ENCODE data around the gene RTN4RL2.
A peak's percentile ranks its signal among the peaks of the same experiment; 100 is the strongest.

RTN4RL2 gene

DNA sequence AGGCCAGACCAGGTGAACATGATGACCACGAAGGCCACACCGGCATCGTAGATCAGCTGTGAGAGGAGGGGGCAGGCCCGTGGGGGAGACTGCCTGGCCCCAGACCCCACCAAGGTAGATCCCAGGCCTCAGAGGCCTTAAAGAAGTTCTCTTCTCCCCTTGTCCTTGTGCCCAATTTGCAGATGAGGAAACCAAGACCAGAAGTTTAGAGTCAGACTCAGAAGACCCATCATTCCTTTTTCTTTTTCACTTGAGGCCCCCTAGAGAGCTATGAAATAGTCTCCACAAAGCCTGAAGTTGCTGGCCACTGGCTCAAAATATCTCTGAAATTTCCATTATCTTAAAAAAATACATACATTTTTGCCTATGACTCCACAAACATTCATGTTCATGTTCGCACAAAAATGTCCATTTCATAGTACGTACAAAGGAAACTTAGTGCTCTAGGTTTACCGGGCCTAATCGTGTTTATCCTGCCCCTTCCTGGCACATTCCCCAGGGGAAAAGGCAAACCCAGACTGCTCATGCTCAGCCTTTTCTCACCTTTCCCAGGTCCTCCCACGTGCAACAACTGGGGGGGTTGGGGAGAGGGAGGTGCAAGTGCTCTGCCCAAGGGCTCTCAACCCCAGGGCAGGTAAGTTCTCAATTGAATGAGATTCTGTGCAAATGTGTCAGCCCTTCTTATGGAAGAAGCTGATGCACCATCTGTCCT lies 35.9 kb downstream of the RTN4RL2 start:
- Histone ChIP-seq H3K36me3 (ENCODE audit: low read depth) (no peaks in the 10 kb centered on the region), H3K27me3 (ENCODE audit: insufficient read depth, poor library complexity, severe bottlenecking) (no peaks in the 10 kb centered on the region), H3K4me1 (ENCODE audit: insufficient read depth, poor library complexity, severe bottlenecking) (no peaks in the 10 kb centered on the region), H3K27ac (ENCODE audit: poor library complexity, severe bottlenecking) (no peak overlapping the region), H3K4me3 (ENCODE audit: severe bottlenecking) (no peak overlapping the region), H3K9me3 (ENCODE audit: severe bottlenecking) (no peaks in the 10 kb centered on the region)
- DNase-seq (ENCODE audit: low spot score) (no peak), ATAC-seq (ENCODE audit: low read depth) (no peak)
- TF ChIP-seq, protein P1, sequence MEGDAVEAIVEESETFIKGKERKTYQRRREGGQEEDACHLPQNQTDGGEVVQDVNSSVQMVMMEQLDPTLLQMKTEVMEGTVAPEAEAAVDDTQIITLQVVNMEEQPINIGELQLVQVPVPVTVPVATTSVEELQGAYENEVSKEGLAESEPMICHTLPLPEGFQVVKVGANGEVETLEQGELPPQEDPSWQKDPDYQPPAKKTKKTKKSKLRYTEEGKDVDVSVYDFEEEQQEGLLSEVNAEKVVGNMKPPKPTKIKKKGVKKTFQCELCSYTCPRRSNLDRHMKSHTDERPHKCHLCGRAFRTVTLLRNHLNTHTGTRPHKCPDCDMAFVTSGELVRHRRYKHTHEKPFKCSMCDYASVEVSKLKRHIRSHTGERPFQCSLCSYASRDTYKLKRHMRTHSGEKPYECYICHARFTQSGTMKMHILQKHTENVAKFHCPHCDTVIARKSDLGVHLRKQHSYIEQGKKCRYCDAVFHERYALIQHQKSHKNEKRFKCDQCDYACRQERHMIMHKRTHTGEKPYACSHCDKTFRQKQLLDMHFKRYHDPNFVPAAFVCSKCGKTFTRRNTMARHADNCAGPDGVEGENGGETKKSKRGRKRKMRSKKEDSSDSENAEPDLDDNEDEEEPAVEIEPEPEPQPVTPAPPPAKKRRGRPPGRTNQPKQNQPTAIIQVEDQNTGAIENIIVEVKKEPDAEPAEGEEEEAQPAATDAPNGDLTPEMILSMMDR (IDR thresholded peaks at IDR 0.05; ENCODE audit: poor library complexity, severe bottlenecking) = no peak

DNA sequence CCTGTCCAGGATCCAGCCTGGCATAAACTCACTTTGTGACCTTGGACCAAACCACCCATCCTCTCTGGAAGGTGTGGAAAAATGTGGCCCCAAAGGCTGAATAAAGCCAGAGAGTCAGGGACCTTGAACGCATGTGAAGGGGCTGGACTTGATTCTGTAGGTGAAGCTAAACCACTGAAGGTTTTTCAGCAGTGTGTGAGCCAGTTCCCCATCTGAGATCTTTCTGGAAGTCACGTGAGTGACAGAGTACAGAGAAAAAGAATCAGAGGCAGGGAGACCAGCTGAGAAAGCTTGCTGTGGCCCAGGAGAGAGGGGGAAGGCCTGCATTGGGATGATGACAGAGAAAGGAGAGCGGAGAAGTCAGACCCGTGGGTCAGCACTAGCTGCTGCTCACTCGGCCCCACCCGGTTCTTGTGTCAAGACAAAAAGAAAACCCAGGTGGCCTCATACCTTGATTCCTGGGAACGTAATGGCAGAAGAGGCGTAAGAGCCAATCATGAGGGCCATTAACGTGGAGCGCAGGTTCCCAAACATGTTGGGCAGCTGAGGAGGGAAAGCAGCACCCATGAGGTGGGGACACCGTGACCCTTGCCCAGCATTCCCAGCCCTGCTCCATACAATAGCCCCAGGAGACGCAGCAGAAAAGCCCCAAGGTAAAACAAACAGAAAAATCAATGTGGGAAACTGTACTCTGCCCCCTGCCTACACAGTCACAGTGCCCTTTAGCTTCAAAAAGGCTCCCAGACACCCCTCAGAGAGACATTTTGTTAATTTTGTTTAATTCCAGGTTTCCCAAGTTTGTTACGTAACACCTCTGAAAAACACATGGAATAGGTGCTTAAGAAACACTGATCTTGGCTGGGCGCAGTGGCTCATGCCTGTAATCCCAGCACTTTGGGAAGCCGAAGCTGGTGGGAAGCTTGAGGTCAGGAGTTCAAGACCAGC lies 37.2 kb downstream of the RTN4RL2 start:
- TF ChIP-seq, protein P1 (IDR thresholded peaks at IDR 0.05; ENCODE audit: poor library complexity, severe bottlenecking) = no peak

DNA sequence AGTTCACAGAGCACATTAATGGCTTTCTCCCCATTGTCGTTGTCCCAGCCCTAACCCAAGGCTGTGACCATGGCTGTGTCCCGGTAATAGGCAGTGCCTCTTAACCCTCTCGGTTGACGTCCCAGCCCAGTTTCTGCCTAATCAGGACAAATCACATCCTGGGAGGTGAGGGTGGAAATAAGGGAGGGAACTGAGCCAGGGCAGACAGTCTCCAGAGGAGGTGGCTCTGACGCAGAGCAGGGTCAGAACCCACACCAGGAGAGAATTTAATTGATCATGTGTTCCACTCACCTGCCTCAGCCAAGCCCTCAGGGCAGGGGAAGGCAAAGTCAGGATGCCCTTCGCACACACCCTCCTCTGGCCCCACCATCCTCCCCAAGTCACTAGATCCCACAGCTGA lies 38.2 kb downstream of the RTN4RL2 start:
- DNase-seq (ENCODE audit: low spot score) = no peak
- Histone ChIP-seq H3K27me3 (ENCODE audit: insufficient read depth, poor library complexity, severe bottlenecking) (no peaks in the 10 kb centered on the region), H3K4me3 (ENCODE audit: severe bottlenecking) (no peak overlapping the region), H3K27ac (ENCODE audit: poor library complexity, severe bottlenecking) (no peak overlapping the region), H3K9me3 (ENCODE audit: severe bottlenecking) (no peaks in the 10 kb centered on the region), H3K36me3 (ENCODE audit: low read depth) (no peaks in the 10 kb centered on the region), H3K4me1 (ENCODE audit: insufficient read depth, poor library complexity, severe bottlenecking) (no peaks in the 10 kb centered on the region)
- no peak for ATAC-seq (ENCODE audit: low read depth)
- TF ChIP-seq, protein P1 (IDR thresholded peaks at IDR 0.05; ENCODE audit: poor library complexity, severe bottlenecking) = no peak

More for the DNA sequence above, 37.2 kb downstream of the RTN4RL2 start:
- ATAC-seq (ENCODE audit: low read depth) (no peak), DNase-seq (ENCODE audit: low spot score) (no peak)
- Histone ChIP-seq H3K4me3 (ENCODE audit: severe bottlenecking) (no peak overlapping the region), H3K27ac (ENCODE audit: poor library complexity, severe bottlenecking) (no peak overlapping the region), H3K36me3 (ENCODE audit: low read depth) (no peaks in the 10 kb centered on the region), H3K9me3 (ENCODE audit: severe bottlenecking) (no peaks in the 10 kb centered on the region), H3K27me3 (ENCODE audit: insufficient read depth, poor library complexity, severe bottlenecking) (no peaks in the 10 kb centered on the region), H3K4me1 (ENCODE audit: insufficient read depth, poor library complexity, severe bottlenecking) (no peaks in the 10 kb centered on the region)

DNA sequence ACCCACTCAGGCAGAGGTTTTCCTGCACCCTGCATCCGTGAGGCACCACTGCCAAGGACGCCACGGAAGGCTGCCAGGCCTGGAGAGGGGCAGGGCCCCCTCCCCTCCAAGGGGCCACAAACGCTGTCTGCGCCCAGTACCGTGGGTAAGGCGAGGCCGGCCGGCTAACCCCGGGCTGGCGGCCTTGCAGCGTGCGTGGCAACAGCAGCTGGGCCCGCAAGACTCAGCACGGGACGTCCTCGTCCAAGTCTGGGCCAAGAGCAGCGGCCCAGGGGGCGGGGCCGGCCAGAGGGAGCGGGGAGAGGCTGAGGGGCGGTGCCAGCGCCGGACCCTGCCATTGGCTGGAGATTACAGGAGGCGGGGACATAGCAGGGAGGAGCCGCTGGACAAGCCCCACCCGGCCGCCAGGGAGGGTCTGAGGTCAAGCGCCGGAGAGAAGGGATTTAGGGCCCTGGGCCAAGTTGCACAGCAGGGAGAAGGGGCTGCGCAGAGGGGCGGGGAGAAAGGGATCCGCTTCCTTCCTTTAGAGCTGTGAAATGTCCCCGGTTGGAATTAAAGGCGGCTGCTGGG lies 39.2 kb downstream of the RTN4RL2 start:
- H3K27me3 ChIP-seq (ENCODE audit: insufficient read depth, poor library complexity, severe bottlenecking) = no peaks in the 10 kb centered on the region
- no peaks in the 10 kb centered on the region for H3K9me3 ChIP-seq (ENCODE audit: severe bottlenecking)
- no peaks in the 10 kb centered on the region for H3K4me1 ChIP-seq (ENCODE audit: insufficient read depth, poor library complexity, severe bottlenecking)
- H3K36me3 ChIP-seq (ENCODE audit: low read depth) = no peaks in the 10 kb centered on the region
- peak; percentile 99 for ATAC-seq (ENCODE audit: low read depth)
- TF ChIP-seq, protein P1 (IDR thresholded peaks at IDR 0.05; ENCODE audit: poor library complexity, severe bottlenecking) = no peak
- DNase-seq (ENCODE audit: low spot score) = peak; percentile 91
- H3K27ac ChIP-seq (ENCODE audit: poor library complexity, severe bottlenecking) = no peak overlapping the region
- peak overlapping the region; percentile 10 for H3K4me3 ChIP-seq (ENCODE audit: severe bottlenecking)

Measured in RWPE2 (cell line).